NOMO-1 (cell line): ENCODE results near the gene EIF3C.
"Not testable (repeated sequence)": the region's sequence is repeated elsewhere in the genome, so short reads cannot be mapped to it uniquely, and the experiment has no call there.

ENCODE experiments used
- DNase-seq, 2 experiments: peaks; one replicate each; lab custom pipeline; 2025; ENCODE audit not compliant: unreplicated experiment in 2 of 2; lab: John Stamatoyannopoulos, UW

The EIF3C gene

GRCh38 chr16:28746618-28747350 is 35.5 kb downstream of the EIF3C start:
- DNase-seq = not testable (repeated sequence)

GRCh38 chr16:28749997-28750465 is 38.8 kb downstream of the EIF3C start:
- DNase-seq = not testable (repeated sequence)

GRCh38 chr16:28750469-28751067 is 39.3 kb downstream of the EIF3C start:
- not testable (repeated sequence) for DNase-seq

- DNase-seq = not testable (repeated sequence)
These were observed 40.2 kb downstream of the EIF3C start, which contains the start of gene NPIPB9 for GRCh38 chr16:28751487-28751886. NPIPB9 (plus strand) TSS chr16:28751787.

- not testable (repeated sequence) for DNase-seq
These were observed 70.4 kb downstream of the EIF3C start for GRCh38 chr16:28781697-28782096.

GRCh38 chr16:28782357-28782756 is 71.1 kb downstream of the EIF3C start:
- not testable (repeated sequence) for DNase-seq
